Measurements from ENCODE around the gene CDK18. TPM values are rescaled to one million over a fixed set of nuclear protein-coding genes. Genes with fewer than 3 reads are reported as not detected.
A peak's percentile ranks its signal among the peaks of the same experiment; 100 is the strongest.

Gene CDK18
- total and polyA plus RNA-seq, 4 donors: 14.8 to 80.7 (median 33.1) TPM

DNA sequence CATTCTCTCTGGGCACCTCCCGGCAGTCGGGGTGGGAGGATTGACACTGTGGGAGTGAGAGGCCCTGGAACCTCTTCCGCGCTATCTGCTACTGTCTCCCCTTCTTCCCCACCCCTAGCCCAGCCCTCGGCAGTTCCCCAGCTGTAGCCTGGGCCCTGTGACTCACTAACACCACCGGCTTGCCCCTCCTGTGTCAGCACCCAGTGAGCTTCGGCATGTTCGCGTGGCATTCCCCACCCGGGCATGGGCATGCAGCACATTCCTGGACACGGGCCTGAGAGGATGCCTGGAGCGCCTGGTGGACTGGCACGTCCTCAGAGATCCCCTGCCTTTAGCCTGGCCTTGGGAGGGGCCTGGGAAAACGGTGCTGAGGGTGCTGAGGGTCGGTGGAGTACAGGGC is 1.3 kb downstream of the CDK18 start:
- Histone ChIP-seq H3K4me3 (ENCODE audit: low read length in 2 of 2) (peak overlapping the region; percentile 2 to 85), H3K4me1 (ENCODE audit: control insufficient read depth in 1 of 2, insufficient read depth in 2 of 2, low read length in 2 of 2) (no peaks in the 10 kb centered on the region), H3K27ac (ENCODE audit: low read depth in 1 of 2, low read length in 2 of 2) (peak overlapping the region in 1 of 2 donors; percentile 25), H3K9me3 (ENCODE audit: control insufficient read depth, low read length) (no peaks in the 10 kb centered on the region), H3K36me3 (ENCODE audit: control insufficient read depth in 1 of 2, insufficient read depth in 2 of 2, low read length in 1 of 2) (no peaks in the 10 kb centered on the region), H3K27me3 (ENCODE audit: control insufficient read depth in 1 of 2, insufficient read depth in 2 of 2, low read length in 1 of 2) (no peaks in the 10 kb centered on the region)
- ATAC-seq (ENCODE audit: low FRiP score) (peak; percentile 69), DNase-seq (peak; percentile 92)
- intact Hi-C loops (cut with DNase I): no loop called here
- WGBS, 2 donors: 2 to 9% methylated on average over 15 of the region's 15 CpGs

DNA sequence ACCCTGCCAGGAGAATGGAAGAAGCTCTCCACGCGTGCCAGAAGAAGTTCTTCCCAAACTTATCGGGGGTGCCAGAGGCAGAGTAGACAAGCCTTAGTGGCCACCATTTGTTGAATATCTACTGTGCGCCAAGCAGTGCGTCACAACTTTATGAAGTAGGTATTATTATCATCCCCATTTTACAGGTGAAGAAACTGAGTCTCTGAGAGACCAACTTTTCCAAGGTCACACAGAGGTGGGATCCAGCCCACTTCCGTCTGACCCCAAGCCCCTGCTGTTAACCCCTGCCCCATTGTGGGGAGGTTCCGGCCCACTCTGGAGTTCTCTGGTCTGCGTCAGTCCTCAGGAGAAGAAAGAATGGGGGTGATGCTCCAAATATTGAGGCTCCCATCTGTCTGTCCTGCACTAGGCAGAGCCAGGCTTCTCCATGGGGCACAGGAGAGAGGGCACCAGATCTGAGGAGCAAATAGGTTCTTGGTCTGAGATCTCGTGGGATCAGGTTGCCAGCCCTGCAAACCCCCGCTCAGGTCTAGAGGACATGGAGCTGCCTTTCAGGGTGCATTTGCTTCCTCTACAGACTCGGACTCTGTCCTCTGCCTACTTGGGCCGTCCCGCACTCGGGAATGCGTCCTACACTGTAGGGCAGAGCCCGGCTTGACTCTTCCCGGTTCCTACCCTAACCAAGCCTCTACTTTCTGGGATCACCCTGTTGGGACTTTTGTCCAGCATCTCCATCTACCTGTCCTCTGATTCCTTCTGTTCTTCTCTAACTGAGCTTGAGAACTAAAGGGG is 2.1 kb downstream of the CDK18 start:
- H3K4me3 ChIP-seq (ENCODE audit: low read length in 2 of 2): no peak overlapping the region
- no peak for DNase-seq

DNA sequence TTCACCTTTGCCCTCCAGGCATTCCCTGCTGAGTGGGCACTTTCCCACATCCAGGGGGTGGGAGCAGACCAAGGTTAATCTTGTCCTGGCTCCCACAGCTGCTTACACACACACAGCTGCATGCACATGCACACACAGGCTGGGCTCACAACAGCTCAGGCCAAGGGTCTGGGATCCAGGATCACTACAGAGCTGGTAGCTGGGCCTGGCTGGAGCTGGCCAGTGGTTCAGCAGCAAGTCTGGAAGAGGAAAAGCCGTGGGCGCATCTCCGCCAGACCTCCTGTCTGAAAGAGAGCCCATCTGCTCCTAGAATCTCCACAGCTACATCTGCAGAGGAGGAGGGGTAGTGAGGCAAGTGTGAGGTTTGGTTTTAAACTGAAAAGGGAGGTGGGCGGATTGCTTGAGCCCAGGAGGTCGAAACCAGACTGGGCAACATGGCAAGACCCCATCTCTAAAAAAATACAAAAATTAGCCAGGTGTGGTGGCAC is 3.8 kb downstream of the CDK18 start:
- H3K4me3 ChIP-seq (ENCODE audit: low read length in 2 of 2): no peak overlapping the region
- WGBS, 2 donors: 97 to 98% methylated on average over 5 of the region's 5 CpGs
- no peaks in the 10 kb centered on the region for H3K36me3 ChIP-seq (ENCODE audit: control insufficient read depth in 1 of 2, insufficient read depth in 2 of 2, low read length in 1 of 2)
- DNase-seq: no peak
- H3K4me1 ChIP-seq (ENCODE audit: control insufficient read depth in 1 of 2, insufficient read depth in 2 of 2, low read length in 2 of 2): no peaks in the 10 kb centered on the region
- no peak overlapping the region for H3K27ac ChIP-seq (ENCODE audit: low read depth in 1 of 2, low read length in 2 of 2)
- no peak for ATAC-seq (ENCODE audit: low FRiP score)
- intact Hi-C loops (cut with DNase I): no loop called here
- no peaks in the 10 kb centered on the region for H3K9me3 ChIP-seq (ENCODE audit: control insufficient read depth, low read length)
- no peaks in the 10 kb centered on the region for H3K27me3 ChIP-seq (ENCODE audit: control insufficient read depth in 1 of 2, insufficient read depth in 2 of 2, low read length in 1 of 2)

More for the DNA sequence above, 2.1 kb downstream of the CDK18 start:
- no peaks in the 10 kb centered on the region for H3K9me3 ChIP-seq (ENCODE audit: control insufficient read depth, low read length)
- peak overlapping the region in 1 of 2 donors; percentile 31 for H3K27ac ChIP-seq (ENCODE audit: low read depth in 1 of 2, low read length in 2 of 2)
- WGBS, 2 donors: 92 to 94% methylated on average over 17 of the region's 17 CpGs
- ATAC-seq (ENCODE audit: low FRiP score): no peak
- H3K4me1 ChIP-seq (ENCODE audit: control insufficient read depth in 1 of 2, insufficient read depth in 2 of 2, low read length in 2 of 2): no peaks in the 10 kb centered on the region
- no peaks in the 10 kb centered on the region for H3K36me3 ChIP-seq (ENCODE audit: control insufficient read depth in 1 of 2, insufficient read depth in 2 of 2, low read length in 1 of 2)
- no peaks in the 10 kb centered on the region for H3K27me3 ChIP-seq (ENCODE audit: control insufficient read depth in 1 of 2, insufficient read depth in 2 of 2, low read length in 1 of 2)
- intact Hi-C loops (cut with DNase I): no loop called here

DNA sequence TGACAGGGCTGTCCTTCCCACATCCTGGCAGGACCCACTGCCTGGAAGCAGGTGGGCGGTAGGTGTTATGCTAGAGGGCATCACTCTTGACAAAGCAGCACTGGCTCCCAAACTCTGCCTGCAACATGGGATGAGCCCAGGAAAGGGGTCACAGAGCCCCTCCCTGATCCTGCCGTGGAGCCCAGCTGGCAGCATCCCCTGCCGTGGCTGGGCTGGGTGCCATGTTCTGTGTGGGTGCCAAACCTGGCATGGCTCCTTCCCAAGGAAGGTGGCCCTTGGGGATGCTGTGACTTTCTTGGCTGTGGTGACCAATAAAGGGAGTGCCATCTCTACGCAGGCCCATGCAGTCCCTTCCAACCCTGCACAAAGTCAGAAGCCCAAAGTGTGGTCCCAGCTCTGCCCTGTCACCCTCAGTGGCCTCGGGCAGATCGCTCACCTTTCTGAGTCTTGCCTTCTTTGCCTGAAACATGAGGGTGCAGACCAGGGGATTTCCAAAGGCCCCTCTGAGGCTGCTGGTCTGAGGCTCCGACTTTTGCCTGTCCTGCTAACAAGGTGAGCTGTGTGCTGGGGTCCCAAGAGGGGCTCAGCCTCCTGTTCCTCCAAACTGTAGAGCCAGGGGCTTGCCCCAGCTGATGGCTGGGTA is 6.0 kb downstream of the CDK18 start:
- H3K27me3 ChIP-seq (ENCODE audit: control insufficient read depth in 1 of 2, insufficient read depth in 2 of 2, low read length in 1 of 2): no peaks in the 10 kb centered on the region
- no peak overlapping the region for H3K4me3 ChIP-seq (ENCODE audit: low read length in 2 of 2)
- 48 to 56% methylated on average over 7 of the region's 7 CpGs for whole genome bisulfite sequencing, 2 donors
- ATAC-seq (ENCODE audit: low FRiP score) (no peak), DNase-seq (no peak)
- H3K27ac ChIP-seq (ENCODE audit: low read depth in 1 of 2, low read length in 2 of 2): peak overlapping the region; percentile 6 to 29
- H3K36me3 ChIP-seq (ENCODE audit: control insufficient read depth in 1 of 2, insufficient read depth in 2 of 2, low read length in 1 of 2): no peaks in the 10 kb centered on the region
- intact Hi-C loops (cut with DNase I): no loop called here
- no peaks in the 10 kb centered on the region for H3K4me1 ChIP-seq (ENCODE audit: control insufficient read depth in 1 of 2, insufficient read depth in 2 of 2, low read length in 2 of 2)
- H3K9me3 ChIP-seq (ENCODE audit: control insufficient read depth, low read length): no peaks in the 10 kb centered on the region

DNA sequence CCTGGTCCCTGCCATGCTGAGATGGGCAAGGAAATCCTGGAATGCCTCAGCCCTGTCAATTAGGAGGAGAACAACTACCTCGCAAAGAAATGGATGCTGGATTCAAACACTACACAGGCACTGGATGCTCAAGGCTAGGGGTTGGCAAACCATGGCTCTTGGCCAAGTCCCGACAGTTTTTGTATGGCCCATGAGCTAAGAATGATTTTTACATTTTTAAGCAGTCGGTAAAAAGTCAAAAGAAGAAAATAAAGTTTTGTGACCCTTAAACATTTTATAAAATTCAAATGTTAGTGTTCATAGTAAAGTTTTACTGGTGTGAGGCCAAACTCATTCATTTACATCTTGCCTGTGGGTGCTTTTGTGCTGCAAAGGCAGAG is 6.5 kb downstream of the CDK18 start:
- DNase-seq (no peak), ATAC-seq (ENCODE audit: low FRiP score) (no peak)
- Histone ChIP-seq H3K4me1 (ENCODE audit: control insufficient read depth in 1 of 2, insufficient read depth in 2 of 2, low read length in 2 of 2) (no peaks in the 10 kb centered on the region), H3K4me3 (ENCODE audit: low read length in 2 of 2) (no peak overlapping the region), H3K27me3 (ENCODE audit: control insufficient read depth in 1 of 2, insufficient read depth in 2 of 2, low read length in 1 of 2) (no peaks in the 10 kb centered on the region), H3K27ac (ENCODE audit: low read depth in 1 of 2, low read length in 2 of 2) (peak overlapping the region; percentile 6 to 29), H3K36me3 (ENCODE audit: control insufficient read depth in 1 of 2, insufficient read depth in 2 of 2, low read length in 1 of 2) (no peaks in the 10 kb centered on the region), H3K9me3 (ENCODE audit: control insufficient read depth, low read length) (no peaks in the 10 kb centered on the region)
- WGBS, 2 donors: 30 to 54% methylated on average over 3 of the region's 3 CpGs
- intact Hi-C loops (cut with DNase I): no loop called here

DNA sequence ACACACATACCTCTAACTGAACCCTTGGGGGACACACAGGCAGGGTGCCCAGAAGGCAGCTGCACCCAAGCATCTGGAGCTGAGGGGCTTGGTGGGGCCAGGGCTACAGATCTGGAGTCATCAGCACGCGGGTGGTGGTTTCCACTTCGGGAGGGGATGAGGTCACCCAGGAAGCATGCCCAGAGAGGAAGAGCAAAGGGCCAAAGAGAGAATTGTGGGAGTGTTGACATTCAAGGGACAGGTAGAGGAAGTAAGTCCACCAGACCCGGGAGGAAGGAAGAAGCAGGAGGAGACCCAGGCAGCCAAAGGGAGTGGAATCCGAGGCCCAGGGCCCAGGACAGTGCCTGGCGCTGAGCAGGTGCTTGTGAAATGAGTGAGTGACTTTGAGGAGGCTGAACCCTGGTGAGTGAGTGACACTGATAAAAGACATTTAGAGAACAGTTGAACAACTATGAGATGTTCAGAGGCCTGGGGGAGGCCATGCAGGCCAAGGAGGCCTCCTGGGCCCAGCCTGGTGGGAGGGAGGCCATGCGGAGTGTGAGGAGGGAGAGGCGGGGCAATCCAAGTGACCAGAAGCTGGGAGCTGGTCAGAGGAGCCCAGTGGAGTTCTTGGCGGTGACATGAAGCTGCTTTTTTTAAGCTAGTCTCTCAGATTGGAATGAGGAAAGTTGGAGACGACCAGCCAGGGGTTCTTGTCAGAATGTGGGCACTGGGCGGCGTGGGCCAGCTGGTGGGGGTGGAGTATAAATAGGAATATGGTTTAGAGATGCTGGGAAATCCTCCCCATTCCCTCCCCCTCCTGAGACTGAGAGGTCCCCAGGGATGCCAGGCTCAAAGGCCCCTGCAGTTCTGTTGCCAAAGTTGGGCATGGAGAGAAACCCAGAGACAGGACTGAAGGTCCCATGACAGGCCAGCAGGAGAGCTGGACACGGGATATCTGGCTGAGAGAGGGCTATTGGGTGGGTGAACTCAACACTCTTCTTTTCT is 7.9 kb downstream of the CDK18 start:
- WGBS, 2 donors: 15 to 16% methylated on average over 13 of the region's 13 CpGs
- H3K27ac ChIP-seq (ENCODE audit: low read depth in 1 of 2, low read length in 2 of 2): peak overlapping the region; percentile 43 to 72
- intact Hi-C loops (cut with DNase I): no loop called here
- ATAC-seq (ENCODE audit: low FRiP score): peak; percentile 83
- H3K4me3 ChIP-seq (ENCODE audit: low read length in 2 of 2): no peak overlapping the region
- no peaks in the 10 kb centered on the region for H3K27me3 ChIP-seq (ENCODE audit: control insufficient read depth in 1 of 2, insufficient read depth in 2 of 2, low read length in 1 of 2)
- no peaks in the 10 kb centered on the region for H3K36me3 ChIP-seq (ENCODE audit: control insufficient read depth in 1 of 2, insufficient read depth in 2 of 2, low read length in 1 of 2)
- no peaks in the 10 kb centered on the region for H3K9me3 ChIP-seq (ENCODE audit: control insufficient read depth, low read length)
- H3K4me1 ChIP-seq (ENCODE audit: control insufficient read depth in 1 of 2, insufficient read depth in 2 of 2, low read length in 2 of 2): no peaks in the 10 kb centered on the region
- DNase-seq: peak; percentile 88 to 90

DNA sequence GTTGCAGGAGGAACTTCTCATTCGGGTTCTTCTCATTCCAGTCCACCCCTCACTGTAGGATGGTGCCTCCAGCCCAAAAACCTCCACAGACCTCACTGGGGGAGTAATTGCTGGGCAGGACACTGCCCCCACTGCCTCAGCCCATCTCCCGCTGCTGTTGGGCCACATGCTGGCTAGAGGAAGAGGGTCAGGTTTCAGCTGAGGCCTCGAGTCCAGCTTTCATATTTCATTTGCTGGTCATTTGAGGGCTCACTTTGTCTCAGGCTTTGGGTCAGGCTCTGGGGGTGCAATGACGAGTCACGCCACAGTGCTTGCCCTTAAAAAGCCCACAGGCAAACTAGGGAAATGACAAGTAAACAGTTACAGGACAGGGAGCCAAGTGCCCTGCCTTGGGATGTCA is 9.3 kb downstream of the CDK18 start:
- H3K27ac ChIP-seq (ENCODE audit: low read depth in 1 of 2, low read length in 2 of 2): no peak overlapping the region
- no peaks in the 10 kb centered on the region for H3K4me1 ChIP-seq (ENCODE audit: control insufficient read depth in 1 of 2, insufficient read depth in 2 of 2, low read length in 2 of 2)
- H3K9me3 ChIP-seq (ENCODE audit: control insufficient read depth, low read length): no peaks in the 10 kb centered on the region
- ATAC-seq (ENCODE audit: low FRiP score) (no peak), DNase-seq (no peak)
- intact Hi-C loops (cut with DNase I): no loop called here
- no peak overlapping the region for H3K4me3 ChIP-seq (ENCODE audit: low read length in 2 of 2)
- WGBS, 2 donors: 91 to 93% methylated on average over 5 of the region's 5 CpGs
- H3K36me3 ChIP-seq (ENCODE audit: control insufficient read depth in 1 of 2, insufficient read depth in 2 of 2, low read length in 1 of 2): no peaks in the 10 kb centered on the region
- H3K27me3 ChIP-seq (ENCODE audit: control insufficient read depth in 1 of 2, insufficient read depth in 2 of 2, low read length in 1 of 2): no peaks in the 10 kb centered on the region
